ENCODE measurements around the gene PAX2.

PAX2 gene

DNA sequence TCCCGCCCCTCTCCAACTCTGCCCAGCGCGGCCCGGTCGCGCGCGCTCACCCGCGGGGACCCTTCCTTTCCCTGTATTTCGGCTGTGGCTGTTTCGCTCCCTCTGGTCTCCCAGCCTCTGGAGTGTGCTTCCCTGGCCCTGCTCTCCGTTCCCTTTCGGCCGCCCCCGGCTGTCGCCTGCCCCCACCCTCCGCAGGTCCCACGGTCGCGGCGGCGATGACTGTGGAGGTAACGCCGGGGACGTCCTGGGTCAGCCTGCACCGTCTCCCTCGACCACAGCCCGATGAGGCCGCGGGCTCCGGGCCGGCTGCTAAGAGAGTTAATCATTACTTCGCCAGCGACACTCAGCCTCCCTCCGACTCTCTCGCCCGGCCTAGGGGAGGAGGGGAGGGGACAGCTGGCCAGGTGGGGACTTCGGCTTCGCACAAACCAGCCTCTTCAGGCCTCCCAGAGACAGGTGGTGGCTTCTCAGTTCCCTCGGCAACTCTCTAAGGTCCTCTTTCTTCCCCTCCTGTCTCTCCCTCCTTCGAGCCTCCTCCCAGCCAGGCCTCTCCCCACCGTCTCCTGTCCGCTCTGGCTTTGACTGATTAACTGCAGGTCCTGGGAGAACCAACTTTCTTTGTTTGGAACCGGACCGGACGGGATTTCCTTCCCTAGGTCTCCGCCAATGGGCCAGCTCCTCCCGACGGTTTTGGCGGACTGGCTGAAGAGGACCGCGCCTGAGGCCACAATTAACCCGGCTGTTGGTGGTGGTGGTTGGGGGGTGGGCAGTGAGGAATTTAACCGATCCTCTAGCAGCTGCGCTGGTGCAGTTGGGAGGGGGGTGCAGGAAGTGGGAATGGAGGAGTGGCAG, 5.6 kb upstream of the PAX2 start:
- no peak for DNase-seq (ENCODE audit: low read depth in 2 of 2)

DNA sequence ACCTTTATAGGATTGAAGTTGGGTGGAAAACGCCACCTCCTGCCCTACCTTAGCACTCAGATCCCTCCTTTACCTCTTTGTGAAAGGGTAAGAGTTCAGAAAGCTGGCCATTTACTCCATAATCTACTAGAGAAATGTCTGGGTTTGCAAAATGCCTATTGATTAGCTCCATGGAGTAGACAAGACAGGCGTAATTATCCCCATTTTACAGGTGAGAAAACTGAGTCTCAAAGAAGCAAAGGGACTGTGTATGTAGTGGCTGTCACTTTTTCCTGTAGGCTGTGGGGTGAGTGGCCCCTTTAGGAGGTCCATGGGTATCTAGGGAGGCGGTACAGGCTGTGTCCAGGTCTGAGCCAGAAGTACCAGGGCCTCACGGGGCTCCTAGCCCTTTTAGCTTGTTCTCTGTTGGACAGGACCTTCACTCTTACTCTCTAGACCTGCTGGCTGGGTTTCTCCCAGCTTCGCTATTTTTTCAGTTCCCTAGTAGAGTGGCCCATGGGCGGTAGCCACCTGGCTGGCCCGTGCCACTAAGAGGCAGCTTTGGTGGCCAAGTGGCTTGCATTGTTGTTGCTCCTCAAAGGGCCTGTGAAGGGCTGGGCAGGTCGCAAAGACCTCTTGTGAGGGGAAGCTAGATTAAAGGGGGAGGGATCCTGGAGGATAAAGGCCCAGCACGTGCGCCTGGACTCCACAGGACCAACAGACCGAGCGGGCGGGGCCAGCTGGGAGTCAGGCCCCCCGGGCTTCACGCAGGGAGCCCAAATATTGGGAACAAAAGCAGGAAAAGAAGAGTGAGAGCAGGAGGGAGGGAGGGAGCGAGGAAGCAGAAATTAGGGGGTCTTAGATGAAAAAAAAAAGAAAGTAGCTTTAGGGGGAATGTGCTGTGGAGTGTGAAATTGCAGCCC, 4.7 kb upstream of the PAX2 start:
- DNase-seq (ENCODE audit: low read depth in 2 of 2), result no peak

- no peak for DNase-seq (ENCODE audit: low read depth in 2 of 2)
These were observed 3.9 kb upstream of the PAX2 start for GRCh38 chr10:100741378-100742075.

- no peak for DNase-seq (ENCODE audit: low read depth in 2 of 2)
These were observed 3.2 kb upstream of the PAX2 start for GRCh38 chr10:100742076-100742771.

DNA sequence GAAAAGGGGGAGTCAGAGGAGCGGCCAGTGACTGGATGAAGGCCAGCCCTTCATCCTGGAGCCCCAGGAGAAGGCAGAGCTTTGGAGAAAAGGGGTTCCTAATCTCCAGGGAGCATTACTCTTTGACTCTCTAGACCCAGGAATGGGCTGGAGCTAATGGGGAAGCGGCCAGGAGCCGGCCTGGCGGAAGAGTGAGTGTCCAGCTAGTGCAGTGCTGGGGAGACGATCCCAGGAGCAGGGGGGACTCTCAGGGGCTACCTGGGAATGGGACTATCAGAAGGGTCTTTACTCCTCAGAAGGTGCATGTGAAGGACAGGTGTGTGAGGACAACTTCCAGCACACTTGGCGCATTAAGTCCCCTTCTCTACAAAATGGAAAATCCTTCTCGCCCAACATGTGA, 2.4 kb upstream of the PAX2 start:
- no peak for DNase-seq (ENCODE audit: low read depth in 2 of 2)

- peak in 1 of 2 donors; percentile 8 for DNase-seq (ENCODE audit: low read depth in 2 of 2)
These were observed 1.7 kb upstream of the PAX2 start for GRCh38 chr10:100743626-100744135.

DNA sequence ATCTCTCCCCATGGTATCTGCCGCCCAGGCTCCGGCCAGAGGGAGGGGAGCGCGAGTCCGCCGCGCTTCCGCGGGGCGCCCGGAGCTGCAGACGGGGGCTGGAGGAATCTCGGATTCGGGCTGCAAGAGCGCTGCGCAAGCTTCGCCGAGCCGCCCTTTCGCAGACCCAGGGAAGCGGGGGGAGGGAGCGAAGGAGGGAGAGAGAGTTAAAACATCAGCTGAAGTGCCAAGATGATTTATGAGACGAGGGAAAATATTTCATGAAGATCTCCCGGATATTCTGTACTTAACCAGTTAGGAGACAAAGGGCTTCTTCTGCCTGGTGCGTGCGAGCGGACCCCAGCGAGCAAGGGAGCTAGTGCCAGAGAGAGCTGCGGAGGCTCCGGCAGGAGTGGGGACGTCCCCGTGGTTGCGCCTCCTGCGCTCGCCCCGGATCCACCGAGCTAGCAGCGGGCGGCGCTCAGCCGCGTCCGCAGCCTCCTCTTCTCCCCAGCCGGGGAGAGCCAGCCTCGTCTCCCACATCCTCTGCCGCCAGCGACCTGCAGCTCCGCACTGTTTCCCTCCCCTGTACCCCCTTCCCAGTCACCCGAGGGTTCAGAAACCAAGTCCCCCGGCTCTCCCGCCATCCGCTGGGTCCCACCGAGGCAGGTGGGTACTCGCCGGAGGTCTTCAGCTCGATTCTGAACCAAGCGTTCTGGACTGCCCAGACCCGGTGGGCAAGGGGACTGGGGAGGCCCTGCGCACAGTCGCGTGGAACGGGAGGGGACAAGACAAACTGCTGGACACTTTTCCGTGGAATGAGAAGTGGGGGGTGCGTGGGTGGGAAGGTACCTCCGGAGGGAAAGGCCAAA, 1.0 kb upstream of the PAX2 start:
- DNase-seq (ENCODE audit: low read depth in 2 of 2), result no peak

DNA sequence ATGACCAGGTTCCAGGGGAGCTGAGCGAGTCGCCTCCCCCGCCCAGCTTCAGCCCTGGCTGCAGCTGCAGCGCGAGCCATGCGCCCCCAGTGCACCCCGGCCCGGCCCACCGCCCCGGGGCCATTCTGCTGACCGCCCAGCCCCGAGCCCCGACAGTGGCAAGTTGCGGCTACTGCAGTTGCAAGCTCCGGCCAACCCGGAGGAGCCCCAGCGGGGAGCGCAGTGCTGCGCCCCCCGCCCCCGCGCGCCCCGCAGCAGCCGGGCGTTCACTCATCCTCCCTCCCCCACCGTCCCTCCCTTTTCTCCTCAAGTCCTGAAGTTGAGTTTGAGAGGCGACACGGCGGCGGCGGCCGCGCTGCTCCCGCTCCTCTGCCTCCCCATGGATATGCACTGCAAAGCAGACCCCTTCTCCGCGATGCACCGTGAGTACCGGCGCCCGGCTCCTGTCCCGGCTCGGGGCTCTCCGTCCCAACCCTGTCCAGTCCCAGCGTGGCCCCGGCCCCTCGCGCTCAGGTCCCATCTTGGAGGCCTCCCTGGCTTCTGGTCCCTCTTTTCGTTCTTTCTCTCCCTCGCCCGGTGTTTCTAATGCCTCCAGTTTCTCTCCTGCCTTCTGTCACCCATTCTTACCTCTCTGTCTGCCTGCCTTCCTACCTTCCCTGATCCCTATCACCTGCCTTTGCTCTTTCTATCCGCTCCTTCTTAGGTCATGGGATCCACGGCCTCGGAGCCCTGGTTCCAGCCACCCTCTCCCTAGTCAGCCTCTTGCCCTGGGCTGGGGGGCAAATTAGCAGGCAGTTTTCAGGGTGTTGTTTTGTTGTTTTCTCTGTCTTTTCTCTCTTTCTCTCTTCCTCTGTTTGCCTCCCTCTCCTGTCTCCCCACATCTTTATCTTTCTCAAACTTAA, 751 bp downstream of the PAX2 start:
- no peak for DNase-seq (ENCODE audit: low read depth in 2 of 2)

- no peak for DNase-seq (ENCODE audit: low read depth in 2 of 2)
These were observed 1.5 kb downstream of the PAX2 start for GRCh38 chr10:100746784-100747455.

GRCh38 chr10:100747456-100748230, 2.3 kb downstream of the PAX2 start:
- DNase-seq (ENCODE audit: low read depth in 2 of 2), result no peak

DNA sequence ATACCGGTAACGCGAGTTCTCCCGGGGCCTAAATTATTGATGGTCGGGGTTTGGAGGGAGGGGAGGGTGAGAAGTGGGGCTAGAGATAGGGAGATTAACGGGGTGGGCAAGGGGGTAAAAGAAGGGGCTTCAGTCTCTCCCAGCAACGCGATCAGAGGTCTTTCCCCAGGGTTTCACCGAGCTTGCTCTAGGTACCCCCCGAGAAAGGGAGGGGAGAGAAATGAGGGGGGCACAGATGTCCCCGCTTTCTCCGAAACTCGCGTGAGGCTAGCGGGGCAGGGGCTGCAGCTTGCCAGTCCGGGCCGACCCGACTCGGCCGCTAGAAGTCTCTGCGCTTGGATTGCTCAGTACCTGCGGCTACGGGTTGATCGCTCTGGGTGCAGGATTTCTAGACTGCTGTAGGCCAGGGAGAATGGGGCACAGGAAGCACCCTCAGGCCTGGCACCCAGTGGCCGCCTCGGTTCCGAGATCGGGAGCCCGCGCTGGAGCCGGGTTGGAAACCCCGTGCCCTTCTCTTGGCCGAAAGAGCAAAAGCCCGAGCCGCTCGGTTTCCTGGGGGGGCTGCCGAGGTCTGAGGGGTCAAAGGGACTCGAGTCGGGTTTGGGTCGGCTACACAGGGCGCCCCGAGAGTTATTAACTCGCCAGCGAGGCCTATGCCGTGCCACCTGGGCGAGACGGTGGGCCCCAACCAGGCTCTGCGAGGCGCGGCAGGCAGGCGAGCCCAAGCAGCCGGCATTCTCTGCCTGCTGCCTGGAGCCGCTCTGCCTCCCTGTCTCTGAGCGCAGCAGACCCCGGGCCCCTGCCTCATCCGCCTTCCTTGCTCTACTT, 3.1 kb downstream of the PAX2 start:
- DNase-seq (ENCODE audit: low read depth in 2 of 2), result no peak

DNA sequence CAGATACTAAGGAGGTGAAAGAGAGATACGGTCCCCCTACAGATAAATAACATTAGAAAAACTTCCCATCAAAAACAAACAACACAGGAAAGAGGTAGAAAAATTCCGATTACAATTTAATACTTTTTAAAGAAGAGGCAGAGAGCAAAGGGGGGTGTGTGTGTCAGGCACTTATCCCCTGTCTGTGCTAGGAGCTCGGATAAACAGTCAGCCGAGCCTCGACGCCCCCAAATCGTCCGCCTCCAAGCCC, 3.6 kb downstream of the PAX2 start:
- DNase-seq (ENCODE audit: low read depth in 2 of 2), result no peak

DNA sequence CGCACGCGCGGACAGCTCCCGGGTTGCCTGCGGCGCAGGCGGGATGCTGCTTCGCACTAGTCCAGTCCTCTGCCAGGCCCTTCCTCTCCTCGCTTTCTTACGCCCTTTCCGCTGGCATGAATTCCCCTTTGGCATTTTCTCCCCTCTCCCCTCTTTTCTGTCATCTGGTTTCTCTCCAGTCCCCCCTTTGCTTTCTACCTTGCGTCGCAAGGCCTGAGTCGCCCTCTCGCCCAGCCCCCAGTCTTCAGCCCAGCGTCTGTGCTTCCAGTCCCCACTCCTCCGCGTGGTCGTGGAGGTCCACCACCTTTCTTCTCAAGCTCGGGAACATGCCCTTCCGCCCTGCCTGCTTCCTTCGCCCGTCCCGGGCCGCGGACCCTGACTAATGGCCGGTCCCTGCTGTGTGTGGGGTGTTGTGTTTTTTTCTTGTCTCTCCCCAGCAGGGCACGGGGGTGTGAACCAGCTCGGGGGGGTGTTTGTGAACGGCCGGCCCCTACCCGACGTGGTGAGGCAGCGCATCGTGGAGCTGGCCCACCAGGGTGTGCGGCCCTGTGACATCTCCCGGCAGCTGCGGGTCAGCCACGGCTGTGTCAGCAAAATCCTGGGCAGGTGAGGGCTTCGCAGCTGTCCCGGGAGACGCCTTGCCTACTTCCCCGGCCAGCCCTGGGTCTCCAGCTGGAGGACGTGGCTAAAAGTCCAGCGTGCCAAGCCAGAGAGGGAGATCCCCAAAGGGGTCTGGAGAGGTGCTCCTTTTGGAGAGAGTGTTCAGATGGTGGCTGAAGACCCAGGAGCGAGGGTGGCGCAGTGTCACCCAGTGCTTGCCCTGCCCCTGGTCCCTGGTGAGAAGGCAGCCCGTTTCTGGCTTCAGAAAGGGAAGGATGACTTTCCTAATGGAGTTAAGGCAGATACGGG, 4.2 kb downstream of the PAX2 start:
- DNase-seq (ENCODE audit: low read depth in 2 of 2), result no peak

DNA sequence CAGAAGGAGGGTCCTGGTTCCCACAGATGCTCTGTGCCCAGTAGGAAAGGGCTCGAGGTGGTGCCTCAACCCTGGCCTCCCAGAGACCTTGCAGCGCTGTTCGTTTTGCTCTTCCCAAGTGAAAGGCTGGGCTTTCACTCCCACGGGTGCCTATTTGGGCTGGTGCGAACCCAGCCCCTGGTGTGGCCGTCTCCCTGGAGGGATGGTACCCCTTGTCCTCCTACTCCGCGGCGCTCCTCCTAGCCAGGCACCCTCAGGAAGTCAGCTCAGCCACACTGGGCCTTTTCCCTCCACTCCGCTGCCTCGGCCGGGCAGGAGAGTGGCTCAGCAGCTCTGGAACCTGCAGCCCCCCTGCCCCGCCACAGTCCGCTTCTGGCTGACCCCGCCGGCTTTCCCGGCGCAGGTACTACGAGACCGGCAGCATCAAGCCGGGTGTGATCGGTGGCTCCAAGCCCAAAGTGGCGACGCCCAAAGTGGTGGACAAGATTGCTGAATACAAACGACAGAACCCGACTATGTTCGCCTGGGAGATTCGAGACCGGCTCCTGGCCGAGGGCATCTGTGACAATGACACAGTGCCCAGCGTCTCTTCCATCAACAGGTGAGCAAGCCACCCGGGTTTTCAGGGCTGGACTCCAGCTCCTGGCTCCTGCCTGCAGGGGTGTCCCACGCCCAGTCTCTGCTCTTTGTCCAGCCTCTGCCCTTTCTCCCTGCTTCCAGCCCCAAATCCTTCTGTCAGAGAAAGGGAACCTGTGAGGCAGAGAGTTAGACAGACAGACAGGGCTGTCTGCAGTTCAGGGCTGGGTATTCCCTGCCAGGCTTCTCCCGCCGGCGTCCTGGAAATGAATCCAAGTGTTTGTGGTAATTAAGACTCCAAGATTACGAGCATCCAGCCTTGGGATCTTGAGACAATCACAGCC, 5.2 kb downstream of the PAX2 start:
- DNase-seq (ENCODE audit: low read depth in 2 of 2), result no peak

DNA sequence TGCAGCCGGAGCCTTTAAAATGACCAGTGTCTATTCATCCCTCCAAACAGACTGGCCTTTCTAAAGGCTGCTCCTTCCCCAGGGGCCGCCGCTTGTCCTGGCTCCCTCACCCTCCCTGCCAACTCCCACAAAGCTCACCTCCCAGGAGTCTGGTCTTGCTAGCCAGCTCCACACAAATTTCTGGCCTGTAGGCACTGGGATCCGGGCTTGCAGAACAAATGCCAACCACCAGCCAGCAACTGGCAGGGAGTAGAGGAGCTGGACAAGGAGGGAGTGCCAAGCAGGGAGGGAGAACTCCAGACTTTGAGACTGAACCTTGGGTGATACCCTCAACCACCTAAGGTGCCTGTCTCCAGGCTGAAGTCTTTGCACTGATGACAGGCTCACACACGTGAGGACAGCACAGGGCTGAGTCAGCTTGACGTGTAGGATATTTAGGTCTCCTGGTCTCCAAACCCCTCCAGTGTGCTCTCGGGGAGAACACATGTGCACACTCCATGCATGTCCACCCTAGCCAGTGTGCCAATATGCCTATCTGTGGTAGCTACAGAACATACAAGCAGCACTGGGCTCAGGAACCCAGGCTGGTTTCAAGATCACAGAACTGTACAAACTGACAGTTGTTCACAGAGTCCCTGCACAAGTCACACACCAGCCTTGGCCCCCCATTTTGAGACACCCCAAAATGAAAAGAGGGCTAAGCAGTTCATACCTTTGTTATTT, 6.0 kb downstream of the PAX2 start:
- no peak for DNase-seq (ENCODE audit: low read depth in 2 of 2)

Measured in stimulated activated CD8-positive, alpha-beta memory T cell treated with anti-CD3 and anti-CD28 coated beads, Interleukin-2, amount 100 ng/mL, for 1 hour (primary cell).